GM11168 (cell line): ENCODE measurements around the gene FAM180A.

Experiments
- in situ Hi-C: fragments of 300-500 bp; cut with MboI; formaldehyde crosslinking; loops from one replicate; pipeline ENCODE4 v1.12.0; 2022; ENCODE audit warnings: low sequenced_read_pairs; ENCODE audit not compliant: unreplicated experiment

FAM180A gene

GRCh38 chr7:135772639-135773222 lies 24.1 kb upstream of the FAM180A start:
- in situ Hi-C loops: no loop called here

- in situ Hi-C loops: no loop called here
Observed at GRCh38 chr7:135771961-135772638, 23.5 kb upstream of the FAM180A start.

- in situ Hi-C loops: no loop called here
Observed at GRCh38 chr7:135771051-135771450, 22.4 kb upstream of the FAM180A start.

GRCh38 chr7:135770139-135770710 lies 21.6 kb upstream of the FAM180A start:
- in situ Hi-C loops: no loop called here

GRCh38 chr7:135769005-135769802 lies 20.6 kb upstream of the FAM180A start:
- in situ Hi-C loops: no loop called here

GRCh38 chr7:135768467-135768866 lies 19.9 kb upstream of the FAM180A start:
- in situ Hi-C loops: no loop called here

GRCh38 chr7:135768064-135768463 lies 19.5 kb upstream of the FAM180A start:
- in situ Hi-C loops: no loop called here

- in situ Hi-C loops: no loop called here
Observed at GRCh38 chr7:135763261-135763660, 14.6 kb upstream of the FAM180A start.

- in situ Hi-C loops: no loop called here
Observed at GRCh38 chr7:135761751-135762488, 13.3 kb upstream of the FAM180A start.

- in situ Hi-C loops: no loop called here
Observed at GRCh38 chr7:135759532-135759931, 10.9 kb upstream of the FAM180A start.

GRCh38 chr7:135758531-135758932 lies 9.9 kb upstream of the FAM180A start:
- in situ Hi-C loops: no loop called here

- in situ Hi-C loops: no loop called here
Observed at GRCh38 chr7:135757719-135758411, 9.3 kb upstream of the FAM180A start.

- in situ Hi-C loops: no loop called here
Observed at GRCh38 chr7:135756191-135756590, 7.6 kb upstream of the FAM180A start.

GRCh38 chr7:135755351-135755753 lies 6.7 kb upstream of the FAM180A start:
- in situ Hi-C loops: no loop called here

- in situ Hi-C loops: no loop called here
Observed at GRCh38 chr7:135753616-135754413, 5.2 kb upstream of the FAM180A start.

GRCh38 chr7:135747366-135747765 lies 1.2 kb downstream of the FAM180A start:
- in situ Hi-C loops: no loop called here

- in situ Hi-C loops: no loop called here
Observed at GRCh38 chr7:135745703-135746312, 2.8 kb downstream of the FAM180A start.

- in situ Hi-C loops: no loop called here
Observed at GRCh38 chr7:135744938-135745702, 3.5 kb downstream of the FAM180A start.
